ENCODE measurements around the gene DTX3. TPM values are rescaled to one million over a fixed set of nuclear protein-coding genes. Genes with fewer than 3 reads are reported as not detected.
"Not testable (repeated sequence)": the region's sequence is repeated elsewhere in the genome, so short reads cannot be mapped to it uniquely, and the experiment has no call there.

DTX3 gene
- polyA plus RNA-seq, 3 donors: 8.4 to 23.3 (median 14.5) TPM

DNA sequence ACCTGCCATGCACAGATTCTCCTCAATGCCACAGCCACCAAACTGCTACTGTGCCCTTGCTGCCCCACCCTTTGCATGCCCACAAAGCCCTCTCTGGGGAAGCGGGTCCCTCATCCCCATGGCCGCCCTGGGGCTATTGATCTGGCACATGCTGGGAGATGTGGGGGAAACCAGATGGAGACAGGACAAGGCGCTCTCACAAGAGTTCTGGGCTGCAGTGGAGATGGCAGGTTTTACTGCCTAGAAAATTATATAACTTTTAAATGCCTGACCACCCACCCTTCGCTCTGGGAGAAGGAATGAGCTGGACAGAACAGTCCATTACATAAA, 24.2 kb upstream of the DTX3 start:
- H3K27ac ChIP-seq (ENCODE audit: low read depth, low read length): no peak overlapping the region
- 83 to 93% (median 93%) methylated on average over 4 of the region's 4 CpGs for WGBS, 3 donors

DNA sequence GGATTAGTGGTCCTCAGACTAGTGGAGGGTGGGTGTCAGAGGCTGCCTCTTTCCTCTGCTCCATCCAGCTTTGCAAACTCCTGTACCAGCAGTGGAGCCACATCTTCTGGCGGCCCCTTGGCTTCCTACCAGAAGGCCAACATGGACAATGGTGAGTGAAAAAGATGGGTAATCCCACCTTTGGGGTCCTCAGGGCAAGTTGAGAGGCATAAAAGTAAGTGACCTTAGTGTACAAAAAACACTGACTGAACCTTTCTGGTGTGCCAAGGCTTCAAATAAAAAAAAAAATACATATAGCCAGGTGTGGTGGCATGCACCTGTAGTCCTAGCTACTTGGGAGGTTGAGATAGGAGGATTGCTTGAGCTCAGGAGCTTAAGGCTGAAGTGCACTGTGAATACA, 22.8 kb upstream of the DTX3 start:
- no peak overlapping the region for H3K27ac ChIP-seq (ENCODE audit: low read depth, low read length)
- WGBS, 3 donors: 84 to 92% (median 90%) methylated on average over 1 of the region's 1 CpG

DNA sequence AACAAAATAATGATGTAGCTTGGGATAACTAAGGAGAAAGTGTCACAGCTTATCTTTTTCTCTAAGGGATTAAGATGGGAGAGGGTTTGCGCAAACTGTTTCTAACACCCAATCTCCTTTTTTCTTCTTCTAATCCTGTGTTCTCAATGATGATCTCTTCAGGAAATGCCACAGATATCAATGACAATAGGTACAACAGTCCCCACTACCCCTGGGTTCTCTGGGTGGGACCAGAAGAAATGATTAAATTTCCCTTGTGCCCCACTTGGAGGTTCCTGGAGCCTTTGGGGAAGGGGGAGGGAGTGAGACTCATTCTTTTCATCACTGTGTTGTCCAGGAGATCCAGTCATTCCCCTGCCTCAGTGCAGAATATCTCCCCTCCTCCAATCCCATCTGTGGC, 22.2 kb upstream of the DTX3 start:
- WGBS, 3 donors: 97 to 100% (median 100%) methylated on average over 1 of the region's 1 CpG
- H3K27ac ChIP-seq (ENCODE audit: low read depth, low read length): no peak overlapping the region

DNA sequence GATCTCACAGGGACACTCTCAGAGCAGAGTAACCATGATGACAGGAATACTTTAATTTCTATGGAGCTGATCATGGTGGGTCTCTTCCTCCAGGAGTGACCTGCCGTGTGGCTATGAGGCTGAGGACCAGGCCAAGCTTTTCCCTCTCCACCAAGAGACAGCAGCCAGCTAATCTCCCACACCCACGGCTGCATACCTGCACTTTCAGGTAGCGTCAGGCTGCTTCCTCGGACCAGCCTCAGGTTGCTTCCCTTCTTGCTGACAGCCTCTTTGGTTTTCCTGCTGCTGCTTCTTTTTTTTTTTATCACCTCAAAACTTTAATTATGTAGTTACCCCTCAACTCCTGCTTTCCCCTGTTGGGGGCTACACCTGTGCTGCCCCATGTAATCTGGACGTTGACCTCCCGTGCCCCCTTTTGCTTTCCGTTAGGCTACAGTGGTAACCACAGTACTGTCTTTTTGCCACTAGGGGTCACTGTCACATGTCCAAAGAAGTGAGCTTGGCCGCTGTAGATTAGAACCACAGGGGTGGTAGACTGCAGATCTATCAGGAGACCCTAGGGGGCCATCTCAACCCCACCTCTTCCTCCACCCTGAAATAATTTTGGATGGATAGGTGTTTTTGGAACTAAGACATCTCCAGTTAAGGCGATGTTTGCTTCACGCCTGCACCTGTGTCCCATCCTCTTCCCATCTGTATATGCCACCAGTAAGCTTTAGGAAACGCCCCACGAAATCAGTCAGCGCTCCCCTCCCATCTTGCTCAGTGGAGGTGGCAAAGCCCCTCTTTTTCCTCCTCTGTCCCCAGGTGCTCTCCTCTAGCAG, 21.4 kb upstream of the DTX3 start:
- 45 to 49% (median 47%) methylated on average over 13 of the region's 13 CpGs for WGBS, 3 donors
- no peak overlapping the region for H3K27ac ChIP-seq (ENCODE audit: low read depth, low read length)

DNA sequence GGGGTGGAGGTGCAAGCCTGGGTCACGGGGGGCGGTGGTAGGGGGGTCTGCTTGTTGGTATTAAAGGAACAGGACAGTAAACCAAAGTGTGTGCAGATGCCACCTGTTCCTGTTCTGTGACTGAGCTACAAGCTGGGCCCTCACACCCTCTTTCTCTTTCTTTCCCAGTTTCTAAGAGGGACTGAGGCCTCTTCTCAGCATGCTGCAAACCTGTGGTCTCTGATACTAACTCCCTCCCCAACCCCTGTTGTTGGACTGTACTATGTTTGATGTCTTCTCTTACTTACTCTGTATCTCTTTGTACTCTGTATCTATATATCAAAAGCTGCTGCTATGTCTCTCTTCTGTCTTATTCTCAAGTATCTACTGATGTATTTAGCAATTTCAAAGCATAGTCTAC, 20.6 kb upstream of the DTX3 start:
- no peak overlapping the region for H3K27ac ChIP-seq (ENCODE audit: low read depth, low read length)
- WGBS, 3 donors: 86 to 100% (median 98%) methylated on average over 2 of the region's 2 CpGs

DNA sequence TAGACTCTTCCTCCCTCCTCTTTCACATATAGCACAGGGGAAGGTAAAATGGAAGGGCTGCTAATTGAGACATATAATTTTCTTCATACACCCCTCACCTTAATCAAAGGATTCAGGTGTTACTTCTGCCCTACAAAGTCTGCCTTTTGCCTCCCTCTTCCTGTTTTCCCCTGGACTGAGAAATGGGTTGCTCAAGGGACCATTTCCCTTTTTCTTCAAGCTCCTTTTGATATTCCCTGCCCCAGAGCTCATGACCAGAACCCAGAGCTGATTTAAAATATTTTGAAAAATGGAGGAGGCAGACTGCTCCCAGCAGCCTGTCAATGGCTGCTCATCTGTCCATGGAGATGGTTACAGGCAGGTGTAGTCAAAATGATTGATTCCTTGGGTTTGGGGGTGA, 19.9 kb upstream of the DTX3 start:
- H3K27ac ChIP-seq (ENCODE audit: low read depth, low read length): no peak overlapping the region

DNA sequence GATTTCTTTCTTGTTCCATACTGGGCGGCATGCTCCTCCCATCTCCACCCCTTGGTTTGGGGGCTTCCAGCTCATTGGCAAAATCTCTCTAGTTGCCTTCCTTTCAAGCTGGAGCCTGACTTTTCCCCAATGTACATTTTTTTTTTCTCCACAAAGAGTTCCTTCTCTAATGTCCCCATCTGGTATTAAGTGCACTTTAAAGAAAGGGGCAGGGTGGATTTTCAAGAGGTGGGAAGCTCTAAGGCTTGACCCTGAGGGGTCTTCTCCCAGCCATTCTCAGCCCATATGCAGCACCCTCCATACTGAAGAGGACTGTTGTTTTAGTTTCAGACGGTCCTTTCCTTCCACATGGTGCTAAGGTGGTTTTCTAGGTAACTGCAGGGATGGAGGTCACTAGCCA, 19.5 kb upstream of the DTX3 start:
- H3K27ac ChIP-seq (ENCODE audit: low read depth, low read length): no peak overlapping the region
- 68 to 81% (median 80%) methylated on average over 2 of the region's 2 CpGs for WGBS, 3 donors

DNA sequence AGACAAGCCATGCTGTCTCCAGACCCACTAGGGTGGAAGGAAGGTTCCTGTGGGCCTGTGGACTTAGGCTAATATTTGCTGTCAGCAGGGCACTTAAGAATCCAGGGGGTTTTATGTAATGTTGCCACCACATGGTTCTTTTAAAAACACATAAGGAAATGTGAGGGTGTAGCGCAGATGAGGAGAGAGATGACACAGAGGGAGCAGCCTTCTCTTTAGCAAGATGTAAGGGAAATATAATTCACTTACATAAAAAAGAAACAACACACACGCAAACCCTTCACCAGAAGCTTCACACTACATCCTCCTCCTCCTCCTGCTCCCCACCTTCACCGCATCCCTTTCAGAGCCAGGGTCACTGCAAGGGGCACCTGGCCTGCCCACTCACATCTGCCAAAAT, 18.5 kb upstream of the DTX3 start:
- H3K27ac ChIP-seq (ENCODE audit: low read depth, low read length): no peak overlapping the region

DNA sequence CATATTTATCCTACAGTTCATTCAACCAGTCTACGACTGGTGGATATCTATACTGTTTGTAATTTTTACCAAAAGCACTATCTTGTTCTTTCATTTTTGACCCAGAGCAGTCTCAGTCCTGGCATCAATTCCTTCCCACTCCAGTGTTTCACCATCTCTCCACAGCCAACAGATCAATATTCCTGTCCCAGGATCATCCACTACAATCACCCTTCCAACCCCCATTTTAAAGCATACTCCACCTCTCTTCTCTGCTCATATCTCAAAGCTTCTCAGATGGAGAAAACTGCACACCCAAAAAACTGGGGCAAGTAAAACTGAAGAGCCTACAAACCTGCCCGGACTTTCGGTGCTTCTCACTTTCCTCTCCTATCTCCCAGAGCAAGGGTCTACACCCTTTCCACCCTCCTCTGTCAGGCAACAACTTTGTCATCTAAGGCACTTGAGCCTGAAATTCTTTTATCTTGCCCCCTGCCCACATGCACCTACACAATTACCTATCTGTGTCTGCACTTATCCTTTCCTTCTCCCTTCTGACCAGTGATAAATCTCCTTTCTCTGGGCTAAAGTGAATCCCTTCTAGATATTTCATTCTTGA, 17.7 kb upstream of the DTX3 start:
- H3K27ac ChIP-seq (ENCODE audit: low read depth, low read length): no peak overlapping the region
- 76 to 91% (median 89%) methylated on average over 3 of the region's 3 CpGs for WGBS, 3 donors

More for the DNA sequence above, 18.5 kb upstream of the DTX3 start:
- WGBS, 3 donors: 91 to 97% (median 91%) methylated on average over 3 of the region's 3 CpGs

DNA sequence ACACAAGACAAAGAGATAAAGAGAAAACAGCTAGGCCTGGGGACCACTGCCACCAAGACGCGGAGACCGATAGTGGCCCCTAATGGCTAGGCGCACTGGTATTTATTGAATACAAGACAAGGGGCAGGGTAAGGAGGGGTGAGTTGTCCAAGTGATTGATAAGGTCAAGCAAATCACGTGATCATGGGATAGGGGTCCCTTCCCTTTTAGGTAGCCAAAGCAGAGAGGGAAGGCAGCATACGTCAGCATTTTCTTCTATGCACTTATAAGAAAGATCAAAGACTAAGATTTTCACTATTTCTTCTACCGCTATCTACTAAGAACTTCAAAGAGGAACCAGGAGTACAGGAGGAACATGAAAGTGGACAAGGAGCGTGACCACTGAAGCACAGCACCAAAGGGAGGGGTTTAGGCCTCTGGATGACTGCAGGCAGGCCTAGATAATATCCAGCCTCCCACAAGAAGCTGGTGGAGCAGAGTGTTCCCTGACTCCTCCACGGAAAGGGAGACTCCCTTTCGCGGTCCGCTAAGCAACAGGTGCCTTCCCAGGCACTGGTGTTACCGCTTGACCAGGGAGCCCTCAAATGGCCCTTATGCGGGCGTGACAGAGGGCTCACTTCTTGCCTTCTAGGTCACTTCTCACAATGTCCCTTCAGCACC, 15.5 kb upstream of the DTX3 start:
- not testable (repeated sequence) for H3K27ac ChIP-seq (ENCODE audit: low read depth, low read length)
- WGBS, 3 donors: 87 to 91% (median 88%) methylated on average over 15 of the region's 15 CpGs

DNA sequence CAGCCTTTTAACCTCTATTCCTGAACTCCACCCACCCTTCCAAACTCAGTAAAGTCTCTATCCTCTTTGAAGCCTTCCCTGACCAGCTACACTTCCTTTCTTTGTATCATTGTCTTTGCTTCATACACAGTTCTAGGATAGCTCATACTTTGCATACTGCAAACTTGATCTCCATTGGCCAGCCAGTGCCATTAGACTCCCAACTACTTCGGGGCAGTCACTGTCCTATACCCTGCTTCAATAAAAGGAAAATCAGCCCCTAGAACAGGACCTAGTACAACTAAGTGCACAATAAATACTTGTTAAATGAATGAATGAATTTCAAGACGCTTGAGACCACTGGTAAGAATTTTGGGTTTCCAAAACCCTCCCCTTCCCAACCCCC, 14.2 kb upstream of the DTX3 start:
- WGBS, 3 donors: 18 to 25% (median 19%) methylated on average over 2 of the region's 2 CpGs

DNA sequence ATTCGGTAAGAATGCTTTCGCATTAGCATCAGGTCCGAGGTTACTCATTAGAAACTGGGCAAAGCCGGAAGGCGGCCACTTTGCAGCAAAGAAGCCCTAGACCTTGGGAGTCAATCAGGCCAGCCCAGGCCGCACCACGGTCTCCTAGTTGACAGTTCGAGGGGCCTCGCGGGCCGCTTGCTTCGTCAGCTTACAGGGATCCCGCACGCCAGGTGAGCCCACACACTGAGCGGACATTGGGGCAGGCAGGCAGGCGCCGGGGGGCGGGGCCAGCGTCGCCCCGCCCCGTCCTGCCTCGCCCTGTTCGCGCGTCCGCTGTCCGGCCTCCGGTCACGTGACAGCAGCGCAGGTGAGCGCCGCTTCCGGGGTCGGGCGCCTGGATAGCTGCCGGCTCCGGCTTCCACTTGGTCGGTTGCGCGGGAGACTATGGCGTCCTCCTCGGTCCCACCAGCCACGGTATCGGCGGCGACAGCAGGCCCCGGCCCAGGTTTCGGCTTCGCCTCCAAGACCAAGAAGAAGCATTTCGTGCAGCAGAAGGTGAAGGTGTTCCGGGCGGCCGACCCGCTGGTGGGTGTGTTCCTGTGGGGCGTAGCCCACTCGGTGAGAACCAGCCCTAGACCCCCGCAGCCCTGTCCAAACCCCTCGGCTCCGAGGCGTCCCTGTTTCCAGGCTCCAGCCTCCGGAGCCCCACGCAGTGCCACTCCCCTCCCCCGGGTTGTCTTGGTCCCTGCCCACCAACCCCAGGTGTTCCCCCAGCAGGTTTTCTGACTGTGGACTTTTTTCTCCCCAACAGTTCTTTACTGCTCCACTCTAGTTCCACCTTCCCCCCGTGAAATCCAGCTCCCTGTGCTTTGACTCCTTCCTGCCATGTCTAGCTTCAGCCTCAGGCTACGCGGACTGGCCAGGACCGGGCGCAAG, 13.5 kb upstream of the DTX3 start, which contains the start of gene PIP4K2C:
Gene PIP4K2C, plus strand, starts transcription at position 329 of the 918 bp plus-strand sequence. Its CDS starts 98 bp downstream, at position 427.
- 1% methylated on average over 69 of the region's 69 CpGs for WGBS, 3 donors
- no peak within 1 kb of the TSS for H3K27ac ChIP-seq (ENCODE audit: low read depth, low read length)

More for the DNA sequence above, 14.2 kb upstream of the DTX3 start:
- H3K27ac ChIP-seq (ENCODE audit: low read depth, low read length): no peak overlapping the region

DNA sequence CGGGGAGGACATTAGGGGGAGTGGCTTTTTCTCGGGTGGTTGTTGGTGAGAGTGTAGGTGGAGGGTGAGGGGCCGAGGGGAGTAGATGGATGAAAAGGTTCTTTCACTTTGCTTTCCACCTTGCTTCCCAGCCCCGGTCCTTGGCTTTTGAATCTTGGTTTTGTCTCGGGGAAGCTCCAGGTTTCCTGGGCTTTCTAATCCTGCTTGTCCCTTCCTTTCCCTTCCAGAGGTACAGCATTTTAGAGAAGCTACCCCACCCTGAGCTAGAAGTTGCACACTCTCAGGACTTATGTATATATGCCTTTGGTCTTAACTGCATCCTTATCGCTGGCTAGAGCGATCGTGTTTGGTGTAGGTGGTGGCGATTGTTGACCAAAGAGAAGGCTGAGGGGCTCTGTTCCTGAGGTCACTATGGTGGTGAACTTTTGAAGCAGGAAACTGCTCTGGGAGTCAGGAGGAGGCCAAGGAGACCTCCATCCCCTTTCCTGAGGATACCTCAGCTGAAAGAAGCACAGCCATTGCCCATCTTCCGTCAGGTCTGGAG, 12.8 kb upstream of the DTX3 start:
- WGBS, 3 donors: 18 to 54% (median 48%) methylated on average over 10 of the region's 10 CpGs
- no peak overlapping the region for H3K27ac ChIP-seq (ENCODE audit: low read depth, low read length)

DNA sequence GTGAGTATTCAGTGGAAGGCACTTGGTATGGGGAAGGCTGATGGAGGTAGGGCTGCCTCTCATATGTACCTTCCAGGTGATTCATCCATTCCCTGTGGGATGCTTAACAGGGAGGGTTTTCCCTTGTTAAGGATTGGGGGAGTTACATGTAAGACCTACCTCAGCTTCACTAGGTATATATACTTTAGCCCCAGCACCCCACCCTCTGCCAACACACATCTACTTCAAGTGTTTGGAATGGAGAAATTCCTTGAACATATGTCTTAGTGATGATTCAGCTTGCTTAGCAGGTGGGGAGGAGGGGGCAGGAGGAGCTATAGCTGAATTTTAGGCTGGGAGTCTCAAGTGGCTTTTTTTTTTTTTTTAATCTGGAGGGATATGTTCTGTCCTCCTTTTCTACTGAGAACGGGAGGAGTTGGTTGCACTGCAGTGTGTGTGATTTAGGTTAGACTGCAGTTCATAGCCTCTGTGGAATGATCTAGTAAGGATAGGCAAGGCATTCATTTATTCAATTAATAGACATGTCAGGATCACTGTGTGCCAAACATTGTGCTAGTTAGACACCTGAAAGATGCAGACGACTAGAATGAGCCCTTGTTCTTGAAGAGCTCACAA, 12.0 kb upstream of the DTX3 start:
- WGBS, 3 donors: 76 to 88% (median 76%) methylated on average over 2 of the region's 2 CpGs
- H3K27ac ChIP-seq (ENCODE audit: low read depth, low read length): no peak overlapping the region

DNA sequence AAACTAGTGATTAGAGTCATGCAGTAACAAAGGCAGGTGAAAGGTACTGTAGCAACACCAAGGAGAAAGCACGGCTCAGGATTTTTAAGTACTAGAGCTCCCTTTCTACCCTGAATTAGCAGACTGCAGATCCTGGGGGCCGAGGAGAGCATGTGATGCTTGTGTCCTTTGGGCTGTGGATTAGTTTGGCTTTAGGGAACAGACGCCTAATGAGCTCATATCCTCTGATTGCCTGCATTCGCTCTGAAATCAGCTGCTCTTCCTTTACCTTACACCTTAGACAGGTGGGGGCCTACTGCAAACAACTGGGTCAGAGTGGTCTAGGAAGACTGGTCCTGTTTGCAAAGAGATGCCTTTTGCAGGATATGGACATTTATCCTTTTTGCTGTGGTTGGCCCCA, 11.4 kb upstream of the DTX3 start:
- 77 to 85% (median 82%) methylated on average over 4 of the region's 4 CpGs for WGBS, 3 donors
- no peak overlapping the region for H3K27ac ChIP-seq (ENCODE audit: low read depth, low read length)

DNA sequence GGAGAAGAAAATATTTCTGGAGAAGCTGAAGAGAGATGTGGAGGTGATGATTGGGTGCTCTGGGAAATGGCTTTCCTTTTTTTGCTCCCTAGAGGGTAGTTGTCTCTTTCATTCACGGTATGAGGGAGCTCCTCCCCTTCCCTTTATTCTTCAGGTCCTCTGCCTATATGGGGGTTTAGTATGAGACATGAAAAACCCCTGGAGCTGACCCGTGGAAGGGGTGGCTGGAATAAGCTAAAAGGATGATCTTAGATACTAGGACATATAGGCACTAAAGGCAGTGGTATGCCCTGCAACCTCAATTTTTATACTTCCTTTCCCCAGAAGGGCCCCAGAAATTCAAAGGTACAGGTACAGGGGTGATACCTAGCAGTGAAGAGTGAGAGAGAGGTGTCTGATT, 4.2 kb upstream of the DTX3 start:
- H3K27ac ChIP-seq (ENCODE audit: low read depth, low read length): no peak overlapping the region
- WGBS, 3 donors: 70 to 84% (median 77%) methylated on average over 2 of the region's 2 CpGs

DNA sequence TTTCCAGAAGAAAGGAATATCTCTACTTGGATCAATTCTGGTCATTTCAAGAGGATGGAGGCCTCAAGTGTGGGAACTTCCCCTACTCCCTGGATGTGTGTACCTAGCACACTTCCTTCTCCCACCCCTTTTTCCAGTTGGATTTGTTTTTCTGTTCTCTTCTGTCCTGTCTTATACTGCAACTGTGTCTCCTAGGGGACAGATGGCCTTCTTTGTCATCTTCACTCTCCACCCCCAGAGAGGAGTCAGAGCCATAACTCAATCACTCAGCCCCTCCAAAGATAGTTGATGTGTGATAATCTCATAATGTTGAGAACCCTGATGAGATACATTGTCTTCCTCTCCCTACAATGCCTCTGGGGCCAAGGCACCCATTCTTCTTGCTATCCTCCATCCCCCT, 2.1 kb upstream of the DTX3 start:
- H3K27ac ChIP-seq (ENCODE audit: low read depth, low read length): no peak overlapping the region

DNA sequence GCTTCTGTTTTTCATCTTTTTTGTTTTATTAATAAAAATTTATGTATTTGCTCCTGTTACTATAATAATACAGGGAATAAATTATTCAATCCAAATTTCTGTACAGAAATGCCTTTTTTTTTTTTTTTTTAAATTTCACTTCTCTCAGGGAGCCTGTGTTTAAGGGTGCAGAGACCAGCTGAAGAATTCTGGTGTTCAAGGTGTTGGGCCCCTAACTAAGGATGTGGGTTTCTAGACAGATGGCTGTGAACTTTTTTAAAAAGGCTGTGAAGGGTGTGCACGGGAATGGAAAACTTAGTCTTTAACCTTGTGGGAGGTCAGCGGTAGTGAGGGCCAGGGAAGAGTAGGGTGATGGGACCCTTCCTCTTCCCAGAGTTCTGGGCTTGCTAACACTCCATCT, 1.3 kb upstream of the DTX3 start:
- WGBS, 3 donors: 55 to 73% (median 58%) methylated on average over 2 of the region's 2 CpGs
- no peak overlapping the region for H3K27ac ChIP-seq (ENCODE audit: low read depth, low read length)

All from adipose tissue (tissue), 3 donors.